ENCODE results near the gene ALG10.

- no peak for TF ChIP-seq POLR2A (IDR thresholded peaks at IDR 0.05)
- no peak for TF ChIP-seq CTCF (IDR thresholded peaks at IDR 0.05)
Measured at GRCh38 chr12:34054938-34055337, 32.6 kb downstream of the ALG10 start.

Data from uterus (tissue), 2 donors.